H9 (cell line): ENCODE data around the gene GRB14. TPM values are rescaled to one million over a fixed set of nuclear protein-coding genes. Genes with fewer than 3 reads are reported as not detected.

Experiments used
- DNase-seq: peaks from one replicate; pipeline ENCODE4 v3.0.0-alpha.2; 2017
- H2AFZ ChIP-seq: one replicate; pipeline ENCODE4 v1.6.1; 2013; ENCODE audit warnings: mild to moderate bottlenecking, low read length, control low read depth, moderate library complexity
- H2AK5ac ChIP-seq: 2 replicates; pipeline ENCODE4 v1.6.1; 2013; ENCODE audit warnings: low read length, control low read depth, mixed read lengths; ENCODE audit not compliant: insufficient read length
- H2BK120ac ChIP-seq: one replicate; pipeline ENCODE4 v1.6.1; 2013; ENCODE audit warnings: low read depth, mild to moderate bottlenecking, low read length, control low read depth, inconsistent platforms; ENCODE audit not compliant: poor library complexity, severe bottlenecking
- H2BK12ac ChIP-seq: 2 replicates; pipeline ENCODE4 v1.6.1; 2013; ENCODE audit warnings: low read length, control low read depth, mixed read lengths, low read depth; ENCODE audit not compliant: insufficient read length
- H2BK15ac ChIP-seq: 2 replicates; pipeline ENCODE4 v1.6.1; 2013; ENCODE audit warnings: low read depth, low read length, control low read depth
- H2BK20ac ChIP-seq: one replicate; pipeline ENCODE4 v1.6.1; 2013; ENCODE audit warnings: low read depth, mild to moderate bottlenecking, low read length, control low read depth, inconsistent platforms; ENCODE audit not compliant: poor library complexity, severe bottlenecking
- H2BK5ac ChIP-seq: 2 replicates; pipeline ENCODE4 v1.6.1; 2013; ENCODE audit warnings: low read length, control low read depth, mixed read lengths; ENCODE audit not compliant: insufficient read length
- H3K14ac ChIP-seq: 2 replicates; pipeline ENCODE4 v1.6.1; 2013; ENCODE audit warnings: low read length, control low read depth; ENCODE audit not compliant: insufficient read depth
- H3K18ac ChIP-seq: 2 replicates; pipeline ENCODE4 v1.6.1; 2013; ENCODE audit warnings: low read depth, mild to moderate bottlenecking, mixed read lengths, low read length, control low read depth; ENCODE audit not compliant: insufficient read length
- H3K23ac ChIP-seq: 2 replicates; pipeline ENCODE4 v1.6.1; 2013; ENCODE audit warnings: low read length, control low read depth, mixed read lengths, low read depth; ENCODE audit not compliant: insufficient read length
- H3K23me2 ChIP-seq: 2 replicates; pipeline ENCODE4 v1.6.1; 2013; ENCODE audit warnings: low read depth, mild to moderate bottlenecking, mixed read lengths, low read length, control low read depth; ENCODE audit not compliant: insufficient read length, poor library complexity, severe bottlenecking
- H3K27ac ChIP-seq: 2 replicates; pipeline ENCODE4 v1.5.1; 2013; ENCODE audit warnings: low read length, control low read depth, mixed read lengths, low read depth; ENCODE audit not compliant: insufficient read length
- H3K27me3 ChIP-seq: 2 replicates; pipeline ENCODE4 v1.6.1; 2013; ENCODE audit warnings: low read length, control low read depth, inconsistent platforms; ENCODE audit not compliant: insufficient read depth
- H3K4ac ChIP-seq: 2 replicates; pipeline ENCODE4 v1.6.1; 2013; ENCODE audit warnings: low read depth, mild to moderate bottlenecking, control low read depth, inconsistent platforms, low read length, moderate library complexity
- H3K4me1 ChIP-seq: 2 replicates; pipeline ENCODE4 v1.6.1; 2013; ENCODE audit warnings: low read length, control low read depth, inconsistent platforms; ENCODE audit not compliant: insufficient read depth
- H3K4me2 ChIP-seq: 2 replicates; pipeline ENCODE4 v1.6.1; 2013; ENCODE audit warnings: low read length, control low read depth, mixed read lengths; ENCODE audit not compliant: insufficient read length, insufficient read depth
- H3K56ac ChIP-seq: 2 replicates; pipeline ENCODE4 v1.6.1; 2013; ENCODE audit warnings: low read depth, mild to moderate bottlenecking, mixed read lengths, low read length, control low read depth; ENCODE audit not compliant: insufficient read length
- H3K79me1 ChIP-seq: 2 replicates; pipeline ENCODE4 v1.6.1; 2013; ENCODE audit warnings: low read depth, mild to moderate bottlenecking, moderate library complexity, low read length, control low read depth, inconsistent platforms; ENCODE audit not compliant: insufficient read depth, poor library complexity, severe bottlenecking
- H3K79me2 ChIP-seq: 2 replicates; pipeline ENCODE4 v1.6.1; 2013; ENCODE audit warnings: low read length, control low read depth, inconsistent platforms; ENCODE audit not compliant: insufficient read depth
- H3K9ac ChIP-seq: 2 replicates; pipeline ENCODE4 v1.6.1; 2013; ENCODE audit warnings: low read length, control low read depth, mixed read lengths; ENCODE audit not compliant: insufficient read length; ENCODE audit errors: extremely low read depth
- H3K9me3 ChIP-seq: one replicate; pipeline ENCODE4 v1.6.1; 2013; ENCODE audit warnings: low read depth, low read length, inconsistent platforms; ENCODE audit not compliant: control insufficient read depth
- H3T11ph ChIP-seq: one replicate; pipeline ENCODE4 v1.6.1; 2013; ENCODE audit warnings: mild to moderate bottlenecking, low read length, control low read depth, inconsistent platforms
- H4K20me1 ChIP-seq: one replicate; pipeline ENCODE4 v1.6.1; 2013; ENCODE audit not compliant: control insufficient read depth, insufficient read length, insufficient read depth
- H4K5ac ChIP-seq: 2 replicates; pipeline ENCODE4 v1.6.1; 2013; ENCODE audit warnings: low read depth, mild to moderate bottlenecking, mixed read lengths, low read length, control low read depth; ENCODE audit not compliant: insufficient read length
- H4K8ac ChIP-seq: replicated peaks from 2 replicates; pipeline ENCODE4 v1.6.1; 2013; ENCODE audit warnings: low read length, control low read depth, mixed read lengths, low read depth; ENCODE audit not compliant: insufficient read length
- H4K91ac ChIP-seq: 2 replicates; pipeline ENCODE4 v1.6.1; 2013; ENCODE audit warnings: low read depth, mild to moderate bottlenecking, moderate library complexity, mixed read lengths, low read length, control low read depth; ENCODE audit not compliant: insufficient read length
- H3K27ac Mint-ChIP-seq, 3 experiments: 2 replicates in 2 of 3; 3 replicates in 1 of 3; pipeline ENCODE4 v1.8.0; 2020 to 2021; ENCODE audit warnings: mixed read lengths in 3 of 3, mild to moderate bottlenecking in 1 of 3, moderate library complexity in 1 of 3
- H3K27me3 Mint-ChIP-seq: 2 replicates; pipeline ENCODE4 v1.8.0; 2021; ENCODE audit warnings: low read depth, mild to moderate bottlenecking, moderate library complexity, mixed read lengths
- H3K36me3 Mint-ChIP-seq, 3 experiments: 2 replicates in 2 of 3; 3 replicates in 1 of 3; pipeline ENCODE4 v1.8.0; 2020 to 2021; ENCODE audit warnings: low read depth in 3 of 3, mixed read lengths in 3 of 3; ENCODE audit not compliant: insufficient read depth in 1 of 3
- H3K4me1 Mint-ChIP-seq, 2 experiments: 2 replicates each; pipeline ENCODE4 v1.8.0; 2020; ENCODE audit warnings: mixed read lengths in 2 of 2
- H3K4me3 Mint-ChIP-seq, 2 experiments: 2 replicates in 1 of 2; 3 replicates in 1 of 2; pipeline ENCODE4 v1.8.0; 2020 to 2021; ENCODE audit warnings: mild to moderate bottlenecking in 2 of 2, mixed read lengths in 2 of 2, moderate library complexity in 1 of 2
- H3K9me3 Mint-ChIP-seq, 2 experiments: 2 replicates in 1 of 2; 3 replicates in 1 of 2; pipeline ENCODE4 v1.8.0; 2020; ENCODE audit warnings: mild to moderate bottlenecking in 2 of 2, mixed read lengths in 2 of 2, moderate library complexity in 1 of 2
- CTCF ChIP-seq: fragments of 200-600 bp; sonication (generic); conservative IDR thresholded peaks from 3 replicates; pipeline ENCODE4 v1.8.0; 2021; ENCODE audit warnings: antibody characterized with exemption, mild to moderate bottlenecking
- WGBS: extraction: QIAGEN DNeasy Blood & Tissue Kit; methylation state at CpG from one replicate; pipeline ENCODE4 v1.1.7; 2013; ENCODE audit warnings: missing lambda C conversion rate, low lambda C conversion rate, mixed read lengths; ENCODE audit not compliant: insufficient read length; ENCODE audit errors: extremely low coverage; 5-methylcytosine and 5-hydroxymethylcytosine counted together
- total RNA-seq: library from RNA; stranded (reverse); gene quantifications from 2 replicates; pipeline ENCODE4 v1.2.1, GENCODE V29; 2021

Gene GRB14
- total RNA-seq, 1 experiment from 2014 or later: 7.6 TPM

- Histone ChIP-seq H4K20me1 (no peaks in the 10 kb centered on the region), H3K4me2 (no peak overlapping the region), H3K9ac (no peak overlapping the region), H4K8ac (no peak overlapping the region), H3K4me1 (no peaks in the 10 kb centered on the region; the same call in 1 of the 2 replicates), H3K56ac (no peak overlapping the region), H2BK15ac (no peak overlapping the region), H2AFZ (no peak overlapping the region), H3K23ac (no peak overlapping the region), H2BK120ac (no peak overlapping the region), H3K79me2 (no peaks in the 10 kb centered on the region), H3K27me3 (no peaks in the 10 kb centered on the region), H3K79me1 (no peaks in the 10 kb centered on the region), H2BK5ac (no peak overlapping the region), H3K4ac (no peak overlapping the region), H3K27ac (no peak overlapping the region), H2BK12ac (no peak overlapping the region), H3K23me2 (no peaks in the 10 kb centered on the region), H4K91ac (no peak overlapping the region), H3T11ph (no peak overlapping the region), H2BK20ac (no peak overlapping the region), H3K9me3 (no peaks in the 10 kb centered on the region), H2AK5ac (no peak overlapping the region), H3K18ac (no peak overlapping the region), H3K14ac (no peak overlapping the region), H4K5ac (no peak overlapping the region)
- peak overlapping the region in 2 of 3 experiments; percentile 47 to 57; a peak in 2 of 7 replicates for H3K27ac Mint-ChIP-seq
- no peak overlapping the region for H3K4me3 Mint-ChIP-seq
- no peaks in the 10 kb centered on the region; a peak in 1 of 7 replicates for H3K36me3 Mint-ChIP-seq
- no CpG with 5 or more reads among the region's 5 CpGs for WGBS
- TF ChIP-seq CTCF: no peak
- peaks cover 3% of the 10 kb centered on the region in 2 experiments; a peak in 2 of 4 replicates for H3K4me1 Mint-ChIP-seq
- H3K9me3 Mint-ChIP-seq: no peaks in the 10 kb centered on the region
- H3K27me3 Mint-ChIP-seq: no peaks in the 10 kb centered on the region
- no peak for DNase-seq
These were observed 124.4 kb downstream of the GRB14 start for GRCh38 chr2:164496881-164497280.
